C4-2B (cell line): ENCODE results near the gene PBRM1.

Source experiments
- CTCF ChIP-seq: fragments of 450-650 bp; conservative IDR thresholded peaks from 2 replicates; pipeline ENCODE4 v1.5.1; 2017; ENCODE audit warnings: mild to moderate bottlenecking
- ZFX ChIP-seq: fragments of 450-650 bp; IDR thresholded peaks from 2 replicates; pipeline ENCODE4 v1.6.1; 2017

GRCh38 chr3:52520141-52520667 lies 165.5 kb downstream of the PBRM1 start:
- TF ChIP-seq CTCF: no peak
- TF ChIP-seq ZFX: no peak
